SKM-1 treated with dmso at 0.1 percent for 144 hours (cell line): ENCODE results near the gene CRADD.
"Not testable (repeated sequence)": the region's sequence is repeated elsewhere in the genome, so short reads cannot be mapped to it uniquely, and the experiment has no call there.

ENCODE experiments used
- DNase-seq: peaks from one replicate; lab custom pipeline; 2025; ENCODE audit not compliant: unreplicated experiment; lab: John Stamatoyannopoulos, UW

CRADD gene

GRCh38 chr12:93705237-93705636, 28.1 kb downstream of the CRADD start:
- DNase-seq, result no peak

DNA sequence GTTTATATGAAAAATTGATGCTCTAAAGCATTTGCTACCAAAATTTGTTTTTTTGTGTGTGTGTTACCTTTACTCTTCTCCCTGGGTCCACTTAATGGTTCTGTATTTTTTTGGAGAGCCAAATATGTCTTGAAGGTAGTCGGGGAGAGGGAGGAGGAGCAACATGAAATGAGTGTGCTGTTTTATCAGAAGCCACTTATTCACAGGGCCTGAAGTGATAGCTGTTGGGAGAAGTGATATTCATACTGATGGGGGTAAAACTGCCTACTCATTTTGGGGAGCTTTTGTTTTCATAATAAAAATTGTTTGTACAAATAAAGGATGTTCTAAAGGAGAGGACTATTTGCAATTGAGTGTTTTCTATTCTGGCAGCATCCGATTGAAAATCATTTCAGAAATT, 29.2 kb downstream of the CRADD start:
- DNase-seq, result no peak

- DNase-seq, result no peak
Measured at GRCh38 chr12:93706824-93707223, 29.6 kb downstream of the CRADD start.

DNA sequence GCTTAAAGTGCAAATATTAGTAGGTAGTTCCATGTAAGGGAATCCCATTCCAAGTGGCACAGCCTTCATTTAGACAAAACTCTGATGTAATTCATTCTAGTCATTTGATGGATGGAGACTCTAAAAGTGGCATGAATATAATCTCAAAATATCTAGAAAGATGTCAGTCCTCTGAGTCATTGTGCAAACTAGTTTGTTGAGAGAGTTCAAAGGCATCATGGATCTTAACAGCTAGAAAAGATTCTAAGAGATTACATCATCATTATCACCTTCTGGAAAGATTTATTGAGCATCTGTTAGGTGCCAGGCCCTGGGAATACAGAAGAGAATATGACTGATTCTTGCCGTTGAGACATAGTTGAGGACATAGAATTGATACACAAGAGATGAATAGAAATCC, 30.7 kb downstream of the CRADD start:
- no peak for DNase-seq

- DNase-seq, result no peak
Measured at GRCh38 chr12:93708952-93709351, 31.8 kb downstream of the CRADD start.

DNA sequence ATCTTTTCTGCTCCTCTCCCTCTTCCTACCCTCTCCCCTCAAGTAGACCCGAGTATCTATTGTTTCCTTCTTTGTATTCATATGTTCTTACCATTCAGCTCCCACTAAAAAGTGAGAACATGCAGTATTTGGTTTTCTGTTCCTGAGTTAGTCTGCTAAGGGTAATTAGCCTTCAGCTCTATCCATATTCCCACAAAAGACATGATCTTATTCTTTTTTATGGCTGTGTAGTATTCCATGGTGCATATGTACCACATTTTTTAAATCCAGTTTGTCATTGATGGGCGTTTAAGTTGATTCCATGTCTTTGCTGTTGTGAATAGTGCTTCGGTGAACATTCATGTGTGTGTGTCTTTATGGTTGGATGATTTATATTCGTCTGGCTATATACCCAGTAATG, 32.2 kb downstream of the CRADD start:
- DNase-seq, result no peak

GRCh38 chr12:93710574-93710926, 33.4 kb downstream of the CRADD start:
- DNase-seq, result no peak

- DNase-seq, result not testable (repeated sequence)
Measured at GRCh38 chr12:93711502-93711901, 34.3 kb downstream of the CRADD start.

- no peak for DNase-seq
Measured at GRCh38 chr12:93712200-93712599, 35.0 kb downstream of the CRADD start.

DNA sequence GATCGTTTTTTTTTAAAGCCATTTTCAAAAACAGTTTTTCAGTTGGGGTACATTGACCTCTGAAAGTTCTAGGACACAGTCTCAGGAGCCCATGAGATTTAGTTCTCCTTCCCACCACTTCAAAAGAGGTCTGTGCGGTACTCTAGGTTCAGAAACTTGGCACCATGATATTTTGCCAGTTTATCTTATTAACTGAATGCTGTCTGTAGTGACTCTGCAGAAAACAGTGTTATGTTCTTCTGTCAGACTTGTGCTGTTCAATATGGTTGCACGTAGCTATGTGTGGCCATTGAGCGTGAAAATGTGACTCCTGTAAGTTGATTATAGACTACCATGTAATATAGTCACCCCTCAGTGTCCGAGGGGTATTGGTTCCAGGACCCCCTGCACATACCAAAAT, 35.9 kb downstream of the CRADD start:
- DNase-seq, result no peak

DNA sequence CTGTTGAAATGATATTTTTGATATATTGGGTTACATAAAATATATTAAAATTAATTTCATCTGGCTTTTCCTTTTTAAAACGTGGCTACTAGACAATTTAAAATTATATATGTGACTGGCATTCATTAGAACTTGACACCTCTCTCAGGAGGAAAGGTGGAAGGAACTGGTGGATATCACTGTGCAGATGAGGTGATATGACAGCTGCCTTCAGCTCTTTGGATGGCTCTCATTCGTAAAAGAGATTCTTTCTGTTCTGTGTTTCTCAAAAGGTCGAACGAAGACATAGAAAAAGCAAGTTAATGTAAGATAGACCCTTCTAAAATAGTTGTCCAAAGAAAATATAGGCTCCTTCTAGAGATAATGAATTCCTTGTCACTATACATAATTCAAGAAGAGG, 36.6 kb downstream of the CRADD start:
- no peak for DNase-seq

DNA sequence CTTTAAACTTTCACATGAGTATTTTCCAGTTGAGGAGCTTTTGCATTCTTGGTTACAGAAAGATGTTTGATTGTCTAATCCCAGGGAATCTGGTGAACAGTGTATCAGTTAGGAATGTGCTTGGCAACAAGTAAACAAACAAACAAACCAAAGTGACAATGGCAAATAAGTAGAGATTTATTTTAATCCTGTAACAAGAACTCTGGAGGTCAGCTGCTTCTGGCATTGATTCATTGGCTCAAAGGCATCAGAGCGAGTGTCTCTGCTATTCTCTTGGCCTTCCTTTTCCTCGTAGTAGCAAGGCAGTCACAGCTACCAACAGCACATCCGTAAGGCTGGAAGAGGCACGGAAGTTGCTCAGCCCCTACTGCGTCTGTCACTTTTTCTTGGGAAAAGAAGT, 37.2 kb downstream of the CRADD start:
- no peak for DNase-seq

DNA sequence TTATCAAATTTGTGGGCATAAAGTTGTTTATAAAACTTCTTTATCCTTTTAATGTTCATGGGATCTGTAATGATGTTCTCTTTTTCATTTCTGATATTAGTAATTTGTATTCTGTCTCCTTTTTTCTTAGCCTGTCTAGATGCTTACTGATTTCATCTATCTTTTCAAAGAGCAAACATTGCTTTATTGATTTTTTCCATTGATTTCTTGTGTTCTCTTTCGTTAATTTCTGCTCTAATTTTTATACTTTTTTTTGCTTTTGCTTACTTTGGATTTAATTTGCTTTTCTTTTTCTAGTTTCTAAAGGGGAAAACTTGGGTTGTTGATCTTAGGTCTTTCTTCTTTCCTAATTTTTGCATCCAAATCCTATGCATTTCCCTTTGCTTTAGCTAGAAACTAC, 42.5 kb downstream of the CRADD start:
- no peak for DNase-seq

DNA sequence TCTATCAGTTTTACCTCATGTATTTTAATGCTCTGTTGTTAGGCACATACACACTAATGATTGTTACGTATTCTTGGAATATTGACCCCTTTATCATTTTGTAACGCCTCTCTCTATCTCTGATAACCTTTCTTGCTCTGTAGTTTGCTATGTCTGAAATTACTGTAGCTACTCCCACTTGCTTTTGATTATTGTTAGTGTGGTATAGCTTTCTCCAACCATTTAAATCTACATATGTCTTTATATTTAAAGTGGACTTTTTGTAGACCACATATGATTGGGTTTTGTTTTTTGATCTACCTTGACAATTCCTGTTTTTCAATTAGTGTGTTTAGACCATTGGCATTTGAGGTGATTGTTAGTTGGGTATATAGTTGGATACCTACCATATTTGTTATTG, 43.4 kb downstream of the CRADD start:
- DNase-seq, result no peak

DNA sequence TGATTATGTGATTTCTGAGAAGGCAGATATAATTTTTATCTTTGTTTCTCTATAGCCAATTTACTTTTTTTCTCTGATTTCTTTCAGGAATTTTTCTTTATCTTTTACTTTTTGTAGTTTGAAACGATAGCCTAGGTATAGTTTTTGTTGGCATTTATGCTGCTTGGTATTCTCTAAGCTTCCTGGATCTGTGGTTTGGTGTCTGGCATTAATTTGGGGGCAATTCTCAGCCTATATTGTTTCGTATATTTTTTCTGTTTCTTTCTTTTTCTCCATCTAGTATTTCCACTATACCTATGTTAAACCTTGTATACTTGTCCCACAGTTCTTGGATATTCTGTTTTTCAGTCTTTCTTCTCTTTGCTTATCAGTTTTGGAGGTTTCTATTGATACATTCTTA, 45.0 kb downstream of the CRADD start:
- DNase-seq, result no peak

- DNase-seq, result no peak
Measured at GRCh38 chr12:93722835-93723567, 45.8 kb downstream of the CRADD start.

GRCh38 chr12:93723568-93723930, 46.4 kb downstream of the CRADD start:
- no peak for DNase-seq

DNA sequence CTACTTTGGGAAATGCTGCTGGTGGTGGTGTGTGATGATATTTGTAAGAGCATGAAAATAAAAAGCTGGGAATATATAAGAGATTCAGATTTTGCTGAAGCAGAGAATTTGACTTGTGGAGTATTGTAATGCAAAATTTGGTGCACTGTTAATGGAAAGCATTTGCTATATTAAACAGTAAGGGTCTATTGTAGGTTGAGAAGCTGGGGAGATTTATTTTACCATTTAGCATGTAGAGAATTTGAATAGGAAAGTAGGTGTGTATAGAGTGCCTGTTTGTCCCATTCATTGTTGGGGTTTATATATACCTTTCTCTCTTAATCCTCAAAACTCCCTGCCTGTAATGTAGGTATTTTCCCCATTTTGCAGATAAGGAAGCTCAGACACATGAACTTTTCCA, 48.4 kb downstream of the CRADD start:
- no peak for DNase-seq

DNA sequence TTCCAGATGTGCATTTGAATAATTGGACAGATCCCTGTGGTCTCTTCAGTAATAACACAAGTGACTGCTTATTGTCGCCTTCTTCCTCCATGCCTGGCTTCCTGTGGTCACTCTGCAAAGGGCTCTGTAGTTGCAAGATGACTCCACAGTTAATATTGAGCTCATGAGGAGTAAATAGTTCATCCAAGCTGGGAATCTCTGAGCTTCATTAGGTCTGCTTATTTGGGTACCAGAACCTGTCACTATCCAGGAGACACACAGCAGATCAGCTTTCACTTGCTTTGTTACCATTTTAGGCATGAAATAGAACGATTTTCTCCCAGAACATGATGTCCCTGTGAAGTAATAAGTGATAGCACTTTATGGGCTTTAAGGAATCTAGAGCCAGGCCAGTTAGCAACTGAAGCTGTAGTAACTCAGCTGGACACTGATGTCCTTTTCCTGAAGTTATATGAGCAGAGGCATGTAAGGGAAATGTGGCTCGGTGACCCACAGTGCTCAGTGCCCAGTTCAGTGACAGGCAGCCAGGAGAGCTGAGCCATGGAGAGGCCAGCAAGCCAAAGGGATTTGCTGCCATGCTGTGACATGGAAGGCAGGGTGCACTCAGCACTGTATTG, 50.1 kb downstream of the CRADD start:
- no peak for DNase-seq

GRCh38 chr12:93727911-93728310, 50.7 kb downstream of the CRADD start:
- DNase-seq, result no peak

GRCh38 chr12:93729934-93730333, 52.8 kb downstream of the CRADD start:
- no peak for DNase-seq

DNA sequence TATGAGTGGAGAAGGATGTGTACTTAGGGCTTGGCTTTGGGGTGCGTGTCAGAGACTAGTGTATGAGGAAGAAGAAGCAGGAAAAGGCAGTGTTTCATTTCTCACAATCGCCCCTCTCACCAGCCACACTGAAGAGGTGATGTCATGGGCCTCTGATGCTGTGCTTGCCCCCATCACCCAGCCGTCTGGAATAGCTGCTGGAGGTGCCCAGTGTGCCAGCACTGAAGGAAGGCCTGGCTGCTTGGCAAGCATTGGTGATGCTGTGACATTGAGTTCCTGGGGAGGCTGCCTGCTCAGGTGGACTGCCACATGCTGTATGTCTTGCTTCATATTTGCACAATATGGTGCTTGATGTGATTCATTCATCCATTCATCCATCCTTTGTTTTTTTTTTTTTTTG, 56.2 kb downstream of the CRADD start:
- DNase-seq, result no peak

DNA sequence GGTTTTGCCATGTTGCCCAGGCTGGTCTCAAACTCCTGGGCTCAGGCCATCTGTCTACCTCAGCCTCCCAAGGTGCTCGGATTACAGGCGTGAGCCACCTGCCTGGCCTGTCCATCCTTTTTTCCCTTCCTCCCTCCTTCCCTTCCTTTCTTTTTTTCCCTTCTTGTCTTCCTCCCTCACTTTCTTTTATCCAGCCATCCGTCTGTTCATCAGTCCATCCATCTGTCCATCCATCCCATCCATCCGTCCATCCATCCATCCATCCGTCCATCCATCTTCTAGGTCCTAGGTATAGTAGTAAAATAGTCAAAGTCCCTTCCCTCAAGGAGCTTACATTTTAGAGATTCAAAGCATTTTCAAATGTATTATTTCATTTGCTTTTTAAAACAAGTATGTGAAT, 56.8 kb downstream of the CRADD start:
- no peak for DNase-seq
